Measurements from ENCODE around the gene HABP4. TPM values are rescaled to one million over a fixed set of nuclear protein-coding genes. Genes with fewer than 3 reads are reported as not detected.
A peak's percentile ranks its signal among the peaks of the same experiment; 100 is the strongest.

HABP4 gene
- total and polyA plus RNA-seq, 9 of the 15 experiments (the other 6 are each of a cell fraction or from before 2014, with no cell fraction given): 0.38 to 2.4 (median 1.9) TPM

GRCh38 chr9:96418083-96418919 is 31.7 kb upstream of the HABP4 start, which contains the start of gene ZNF367 (continued):
- TF ChIP-seq FOXK2 (conservative IDR thresholded peaks at IDR 0.05 in 1 of 2, IDR thresholded peaks at IDR 0.05 in 1 of 2; ENCODE audit: low read depth in 2 of 2) (peak in 1 of 2 experiments; percentile 8; a peak in 1 of 4 replicates), FOXA3 (CRISPR knock-in tag; conservative IDR thresholded peaks at IDR 0.05 in 1 of 2, IDR thresholded peaks at IDR 0.05 in 1 of 2) (peak in 1 of 2 experiments; percentile 87; a peak in 2 of 4 replicates), TFAP4 (CRISPR knock-in tag; IDR thresholded peaks at IDR 0.05; ENCODE audit: borderline replicate concordance) (peak; percentile 76; the same call in 1 of the 2 replicates), CBX1 (IDR thresholded peaks at IDR 0.05; ENCODE audit: low read depth) (peak; percentile 81), ZNF778 (CRISPR knock-in tag; IDR thresholded peaks at IDR 0.05) (no peak), E2F6 (IDR thresholded peaks at IDR 0.05; ENCODE audit: borderline replicate concordance in 1 of 2, extremely low read depth in 1 of 2, insufficient read depth in 1 of 2, insufficient read length in 1 of 2, low read depth in 1 of 2, low read length in 1 of 2, poor library complexity in 1 of 2, severe bottlenecking in 1 of 2) (peak; percentile 91 to 95), HDAC1 (IDR thresholded peaks at IDR 0.05) (peak in 1 of 2 experiments; percentile 86; a peak in 2 of 4 replicates), HMG20A (CRISPR knock-in tag; conservative IDR thresholded peaks at IDR 0.05) (no peak), IRF1 (CRISPR knock-in tag; IDR thresholded peaks at IDR 0.05; ENCODE audit: borderline replicate concordance) (no peak; the same call in 1 of the 2 replicates), KDM4B (IDR thresholded peaks at IDR 0.05; ENCODE audit: borderline replicate concordance in 2 of 2, low read depth in 1 of 2) (no peak), MCM2 (IDR thresholded peaks at IDR 0.05; ENCODE audit: low read depth) (no peak), BRCA1 (IDR thresholded peaks at IDR 0.05) (no peak), BRCA1 (CRISPR knock-in tag; IDR thresholded peaks at IDR 0.05) (0 out of 2 replicates have a peak, but pooled peaks have one; percentile 44), SAFB (IDR thresholded peaks at IDR 0.05; ENCODE audit: borderline replicate concordance, low read depth, low read length) (peak; percentile 73), SMAD1 (IDR thresholded peaks at IDR 0.05; ENCODE audit: low read depth, low read length, partially characterized antibody) (peak; percentile 39), CCNT2 (IDR thresholded peaks at IDR 0.05; ENCODE audit: borderline replicate concordance, extremely low read depth, insufficient read length, low read depth, low read length) (peak; percentile 73), HINFP (tag; conservative IDR thresholded peaks at IDR 0.05; ENCODE audit: low read depth) (no peak), MBD2 (IDR thresholded peaks at IDR 0.05; ENCODE audit: borderline replicate concordance, low read depth) (peak; percentile 75; the same call in 1 of the 2 replicates), POLR2A (conservative IDR thresholded peaks at IDR 0.05) (peak; percentile 91), ZNF24 (IDR thresholded peaks at IDR 0.05) (0 out of 2 replicates have a peak, but pooled peaks have one; percentile 10), SREBF1 (IDR thresholded peaks at IDR 0.05; ENCODE audit: borderline replicate concordance, low read depth, low read length) (0 out of 2 replicates have a peak, but pooled peaks have one; percentile 17), SAFB2 (IDR thresholded peaks at IDR 0.05; ENCODE audit: borderline replicate concordance, low read depth, low read length, severe bottlenecking) (no peak)
